Measurements from ENCODE around the gene SLIT1.
"Not testable (repeated sequence)": the region's sequence is repeated elsewhere in the genome, so short reads cannot be mapped to it uniquely, and the experiment has no call there.

Gene SLIT1

GRCh38 chr10:97042716-97043562, 142.8 kb downstream of the SLIT1 start:
- no peak for DNase-seq (ENCODE audit: low read depth)

- no peak for DNase-seq (ENCODE audit: low read depth)
Observed at GRCh38 chr10:97042081-97042480, 143.7 kb downstream of the SLIT1 start.

- DNase-seq (ENCODE audit: low read depth) = no peak
Observed at GRCh38 chr10:97040706-97041105, 145.1 kb downstream of the SLIT1 start.

GRCh38 chr10:97040248-97040584, 145.5 kb downstream of the SLIT1 start:
- DNase-seq (ENCODE audit: low read depth) = no peak

- no peak for DNase-seq (ENCODE audit: low read depth)
Observed at GRCh38 chr10:97039538-97040247, 146.1 kb downstream of the SLIT1 start.

GRCh38 chr10:97038688-97039087, 147.1 kb downstream of the SLIT1 start:
- DNase-seq (ENCODE audit: low read depth) = no peak

GRCh38 chr10:97037365-97038361, 148.1 kb downstream of the SLIT1 start:
- peak; percentile 40 for DNase-seq (ENCODE audit: low read depth)

- no peak for DNase-seq (ENCODE audit: low read depth)
Observed at GRCh38 chr10:97034958-97035769, 150.6 kb downstream of the SLIT1 start.

GRCh38 chr10:97034301-97034700, 151.5 kb downstream of the SLIT1 start:
- DNase-seq (ENCODE audit: low read depth) = no peak

GRCh38 chr10:97033841-97034240, 151.9 kb downstream of the SLIT1 start:
- DNase-seq (ENCODE audit: low read depth) = not testable (repeated sequence)

- no peak for DNase-seq (ENCODE audit: low read depth)
Observed at GRCh38 chr10:97032624-97033023, 153.1 kb downstream of the SLIT1 start.

GRCh38 chr10:97031459-97031858, 154.3 kb downstream of the SLIT1 start:
- DNase-seq (ENCODE audit: low read depth) = no peak

- DNase-seq (ENCODE audit: low read depth) = no peak
Observed at GRCh38 chr10:97030894-97031293, 154.9 kb downstream of the SLIT1 start.

GRCh38 chr10:97029271-97029670, 156.5 kb downstream of the SLIT1 start:
- DNase-seq (ENCODE audit: low read depth) = no peak

GRCh38 chr10:97028832-97029178, 157.0 kb downstream of the SLIT1 start:
- DNase-seq (ENCODE audit: low read depth) = no peak

GRCh38 chr10:97028126-97028831, 157.5 kb downstream of the SLIT1 start:
- DNase-seq (ENCODE audit: low read depth) = no peak

- peak; percentile 18 for DNase-seq (ENCODE audit: low read depth)
Observed at GRCh38 chr10:97025613-97026242, 160.0 kb downstream of the SLIT1 start.

- DNase-seq (ENCODE audit: low read depth) = no peak
Observed at GRCh38 chr10:97024168-97025073, 161.3 kb downstream of the SLIT1 start.

All from T follicular helper cell (primary cell).